Measurements from ENCODE around the gene HDAC3. TPM values are rescaled to one million over a fixed set of nuclear protein-coding genes. Genes with fewer than 3 reads are reported as not detected.
"Not testable (repeated sequence)": the region's sequence is repeated elsewhere in the genome, so short reads cannot be mapped to it uniquely, and the experiment has no call there.

Gene HDAC3
- total RNA-seq, 4 donors from 2014 or later = 44.2 to 62.7 (median 54.6) TPM

- Histone ChIP-seq H3K9me3 (no peaks in the 10 kb centered on the region), H3K27me3 (no peaks in the 10 kb centered on the region), H3K4me1 (peaks cover 9 to 18% of the 10 kb centered on the region in 2 donors), H3K27ac (no peak overlapping the region), H3K36me3 (no peaks in the 10 kb centered on the region), H3K4me3 (replicated peaks in 1 of 3) (no peak overlapping the region)
- 91 to 92% methylated on average over 3 of the region's 3 CpGs for WGBS, 2 donors
- TF ChIP-seq POLR2A (IDR thresholded peaks at IDR 0.05) (no peak), CTCF (IDR thresholded peaks at IDR 0.05) (no peak)
- intact Hi-C loops (cut with DNase I) = no loop called here
- DNase-seq = no peak
Observed at GRCh38 chr5:141611289-141611688, 25.4 kb downstream of the HDAC3 start.

- intact Hi-C loops (cut with DNase I); H3K27me3 ChIP-seq; H3K4me3 ChIP-seq (replicated peaks in 1 of 3); DNase-seq; H3K27ac ChIP-seq; H3K36me3 ChIP-seq; H3K9me3 ChIP-seq: not testable (repeated sequence)
- peaks cover 0 to 16% of the 10 kb centered on the region in 2 donors for H3K4me1 ChIP-seq
- WGBS, 2 donors = 98 to 99% methylated on average over 7 of the region's 7 CpGs
Observed at GRCh38 chr5:141609921-141610320, 26.7 kb downstream of the HDAC3 start.

- H3K27ac ChIP-seq = no peak overlapping the region
- no peaks in the 10 kb centered on the region for H3K27me3 ChIP-seq
- H3K4me3 ChIP-seq (replicated peaks in 1 of 3) = no peak overlapping the region
- no peaks in the 10 kb centered on the region for H3K36me3 ChIP-seq
- TF ChIP-seq POLR2A (IDR thresholded peaks at IDR 0.05) (no peak), CTCF (IDR thresholded peaks at IDR 0.05) (no peak)
- H3K9me3 ChIP-seq = no peaks in the 10 kb centered on the region
- DNase-seq = no peak
- H3K4me1 ChIP-seq = peaks cover 4 to 19% of the 10 kb centered on the region in 2 donors
- intact Hi-C loops (cut with DNase I) = no loop called here
- 95 to 96% methylated on average over 3 of the region's 3 CpGs for WGBS, 2 donors
Observed at GRCh38 chr5:141609044-141609443, 27.6 kb downstream of the HDAC3 start.

- 69 to 88% methylated on average over 1 of the region's 1 CpG for WGBS, 2 donors
Observed at GRCh38 chr5:141608557-141608956, 28.1 kb downstream of the HDAC3 start.

GRCh38 chr5:141608046-141608445 is 28.6 kb downstream of the HDAC3 start:
- intact Hi-C loops (cut with DNase I) = no loop called here
- H3K9me3 ChIP-seq = no peaks in the 10 kb centered on the region
- TF ChIP-seq CTCF (IDR thresholded peaks at IDR 0.05) (no peak), POLR2A (IDR thresholded peaks at IDR 0.05) (no peak)
- no peak for DNase-seq
- H3K36me3 ChIP-seq = no peaks in the 10 kb centered on the region
- WGBS, 2 donors = 93 to 98% methylated on average over 2 of the region's 2 CpGs
- H3K27me3 ChIP-seq = no peaks in the 10 kb centered on the region
- no peak overlapping the region for H3K4me3 ChIP-seq (replicated peaks in 1 of 3)
- H3K4me1 ChIP-seq = peaks cover 8 to 23% of the 10 kb centered on the region in 2 donors
- H3K27ac ChIP-seq = no peak overlapping the region

More at GRCh38 chr5:141608557-141608956, 28.1 kb downstream of the HDAC3 start:
- H3K4me3 ChIP-seq (replicated peaks in 1 of 3) = no peak overlapping the region
- H3K4me1 ChIP-seq = peaks cover 8 to 20% of the 10 kb centered on the region in 2 donors
- H3K27ac ChIP-seq = no peak overlapping the region
- intact Hi-C loops (cut with DNase I) = no loop called here
- TF ChIP-seq CTCF (IDR thresholded peaks at IDR 0.05) = no peak
- TF ChIP-seq POLR2A (IDR thresholded peaks at IDR 0.05) = no peak
- DNase-seq = no peak
- no peaks in the 10 kb centered on the region for H3K9me3 ChIP-seq
- no peaks in the 10 kb centered on the region for H3K36me3 ChIP-seq
- no peaks in the 10 kb centered on the region for H3K27me3 ChIP-seq

Measured in thyroid gland (tissue), 4 donors.